Activated naive CD4-positive, alpha-beta T cell treated with anti-CD3 and anti-CD28 coated beads, Interleukin-2, amount 50 U/mL, for 24 hours (primary cell): ENCODE data around the gene PTPRM.

Source experiments
- H3K27ac Mint-ChIP-seq: one replicate; pipeline ENCODE4 v1.8.0; 2021; ENCODE audit warnings: mild to moderate bottlenecking, mixed read lengths
- H3K27me3 Mint-ChIP-seq: one replicate; pipeline ENCODE4 v1.8.0; 2021; ENCODE audit warnings: mixed read lengths
- H3K36me3 Mint-ChIP-seq: one replicate; pipeline ENCODE4 v1.8.0; 2021; ENCODE audit warnings: mixed read lengths
- H3K4me1 Mint-ChIP-seq: one replicate; pipeline ENCODE4 v1.8.0; 2021; ENCODE audit warnings: mixed read lengths
- H3K4me3 Mint-ChIP-seq: one replicate; pipeline ENCODE4 v1.8.0; 2021; ENCODE audit warnings: mild to moderate bottlenecking, mixed read lengths
- H3K9me3 Mint-ChIP-seq: one replicate; pipeline ENCODE4 v1.8.0; 2021; ENCODE audit warnings: mixed read lengths

The PTPRM gene

DNA sequence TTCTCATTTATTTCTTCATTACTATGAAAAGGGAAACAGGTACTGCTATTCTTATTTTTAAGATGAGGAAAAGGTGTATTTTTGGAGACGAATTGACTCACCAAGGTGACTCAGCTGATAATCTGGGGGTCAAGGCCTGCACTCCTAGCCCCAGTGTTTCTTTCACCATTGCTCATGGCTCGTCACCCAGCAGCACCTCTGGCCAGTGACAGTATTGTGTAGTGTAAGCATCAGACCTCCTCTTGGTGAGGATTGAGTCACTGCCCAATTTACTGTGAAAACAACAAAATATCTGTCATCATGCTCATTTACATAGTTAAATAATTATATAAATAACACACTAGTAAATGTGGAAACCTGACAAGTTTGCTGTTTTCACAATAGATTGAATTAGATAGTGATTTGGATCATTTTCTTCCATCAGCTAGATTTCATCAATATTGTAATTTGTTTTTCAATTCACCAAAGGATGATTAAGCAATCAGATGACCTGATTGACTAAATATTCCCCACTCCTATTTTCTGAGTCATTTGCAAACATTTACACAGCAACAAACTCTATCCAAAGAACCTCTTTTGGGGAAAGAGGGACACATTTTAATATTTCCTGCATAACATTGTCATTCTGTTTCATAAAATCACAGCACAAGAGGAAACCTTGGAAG lies 549.4 kb downstream of the PTPRM start:
- Mint-ChIP-seq H3K4me3 (no peak overlapping the region), H3K36me3 (no peaks in the 10 kb centered on the region), H3K27ac (no peak overlapping the region), H3K27me3 (no peaks in the 10 kb centered on the region), H3K9me3 (no peaks in the 10 kb centered on the region), H3K4me1 (no peaks in the 10 kb centered on the region)

DNA sequence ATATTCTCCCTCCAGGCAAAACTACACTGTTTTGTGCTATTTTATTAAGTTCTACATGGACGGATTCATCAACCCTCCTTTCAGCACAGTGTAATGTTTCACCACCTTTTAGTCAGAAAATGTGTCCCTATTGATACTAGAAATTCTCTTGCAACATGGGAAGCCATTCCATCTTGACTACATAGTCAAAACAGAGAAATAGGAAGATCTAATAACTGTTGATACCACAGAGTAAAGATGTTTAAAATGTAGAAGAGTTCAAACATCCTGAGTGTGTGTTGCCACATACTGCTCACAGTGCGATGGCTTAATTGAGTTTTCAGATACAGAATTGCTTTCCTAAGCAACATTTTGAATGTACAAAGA lies 549.9 kb downstream of the PTPRM start:
- Mint-ChIP-seq H3K36me3 (no peaks in the 10 kb centered on the region), H3K4me1 (no peaks in the 10 kb centered on the region), H3K9me3 (no peaks in the 10 kb centered on the region), H3K27ac (no peak overlapping the region), H3K4me3 (no peak overlapping the region), H3K27me3 (no peaks in the 10 kb centered on the region)

- no peaks in the 10 kb centered on the region for H3K36me3 Mint-ChIP-seq
- no peaks in the 10 kb centered on the region for H3K27me3 Mint-ChIP-seq
- no peak overlapping the region for H3K27ac Mint-ChIP-seq
- no peaks in the 10 kb centered on the region for H3K9me3 Mint-ChIP-seq
- H3K4me1 Mint-ChIP-seq: no peaks in the 10 kb centered on the region
- no peak overlapping the region for H3K4me3 Mint-ChIP-seq
These were observed 554.0 kb downstream of the PTPRM start for GRCh38 chr18:8121101-8121500.

- Mint-ChIP-seq H3K9me3 (no peaks in the 10 kb centered on the region), H3K36me3 (no peaks in the 10 kb centered on the region), H3K4me1 (no peaks in the 10 kb centered on the region), H3K4me3 (no peak overlapping the region), H3K27me3 (no peaks in the 10 kb centered on the region), H3K27ac (no peak overlapping the region)
These were observed 554.9 kb downstream of the PTPRM start for GRCh38 chr18:8121942-8122480.

GRCh38 chr18:8124232-8125146 lies 557.4 kb downstream of the PTPRM start:
- H3K4me3 Mint-ChIP-seq: no peak overlapping the region
- no peaks in the 10 kb centered on the region for H3K9me3 Mint-ChIP-seq
- H3K27me3 Mint-ChIP-seq: no peaks in the 10 kb centered on the region
- H3K36me3 Mint-ChIP-seq: no peaks in the 10 kb centered on the region
- no peak overlapping the region for H3K27ac Mint-ChIP-seq
- no peaks in the 10 kb centered on the region for H3K4me1 Mint-ChIP-seq

- no peaks in the 10 kb centered on the region for H3K4me1 Mint-ChIP-seq
- no peaks in the 10 kb centered on the region for H3K9me3 Mint-ChIP-seq
- H3K36me3 Mint-ChIP-seq: no peaks in the 10 kb centered on the region
- no peak overlapping the region for H3K4me3 Mint-ChIP-seq
- H3K27me3 Mint-ChIP-seq: no peaks in the 10 kb centered on the region
- no peak overlapping the region for H3K27ac Mint-ChIP-seq
These were observed 563.0 kb downstream of the PTPRM start for GRCh38 chr18:8130096-8130495.

GRCh38 chr18:8133032-8133431 lies 565.9 kb downstream of the PTPRM start:
- Mint-ChIP-seq H3K36me3 (no peaks in the 10 kb centered on the region), H3K4me3 (no peak overlapping the region), H3K27ac (peak overlapping the region; percentile 42), H3K4me1 (no peaks in the 10 kb centered on the region), H3K9me3 (no peaks in the 10 kb centered on the region), H3K27me3 (no peaks in the 10 kb centered on the region)

DNA sequence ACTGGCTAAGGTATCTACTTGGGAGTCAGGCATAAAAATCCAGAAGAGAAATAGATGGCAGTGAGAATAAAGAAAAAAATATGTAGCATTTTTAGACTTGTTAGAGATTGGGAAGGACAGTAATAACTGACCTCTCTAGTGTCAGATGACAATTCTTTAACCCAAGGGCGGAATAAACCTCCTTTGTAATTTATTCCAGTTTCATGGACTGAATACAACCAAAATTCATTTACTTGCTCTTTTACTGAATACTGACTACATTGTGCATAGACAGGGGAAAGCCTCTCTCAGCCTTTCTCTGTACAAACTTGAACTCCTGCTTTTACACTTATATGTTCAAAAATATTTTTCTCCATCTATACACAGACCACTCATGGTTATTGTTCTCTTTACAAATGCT lies 566.8 kb downstream of the PTPRM start:
- Mint-ChIP-seq H3K27me3 (no peaks in the 10 kb centered on the region), H3K36me3 (no peaks in the 10 kb centered on the region), H3K27ac (no peak overlapping the region), H3K4me3 (no peak overlapping the region), H3K9me3 (peaks cover 3% of the 10 kb centered on the region), H3K4me1 (no peaks in the 10 kb centered on the region)

DNA sequence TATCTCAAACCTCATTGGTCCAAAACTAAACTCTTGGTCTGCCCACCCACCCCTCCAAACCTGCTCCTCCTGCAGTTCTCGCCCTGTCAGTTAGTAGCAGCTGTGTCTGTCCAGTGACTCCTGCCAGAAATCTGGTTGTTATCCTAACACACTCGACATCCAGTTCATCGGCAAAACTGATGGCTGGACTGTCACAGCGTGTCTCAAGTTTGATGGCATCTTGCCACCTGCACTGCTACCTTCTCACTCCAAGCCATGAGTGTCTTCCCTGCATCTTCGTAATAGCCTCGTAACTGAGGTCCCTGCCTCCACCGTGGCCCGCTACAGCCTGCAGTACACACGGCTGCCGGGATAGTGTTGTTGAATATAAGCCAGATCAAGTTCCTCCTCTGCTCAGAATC lies 572.0 kb downstream of the PTPRM start:
- no peaks in the 10 kb centered on the region for H3K27me3 Mint-ChIP-seq
- no peak overlapping the region for H3K4me3 Mint-ChIP-seq
- H3K27ac Mint-ChIP-seq: no peak overlapping the region
- no peaks in the 10 kb centered on the region for H3K36me3 Mint-ChIP-seq
- peaks cover 7% of the 10 kb centered on the region for H3K9me3 Mint-ChIP-seq
- no peaks in the 10 kb centered on the region for H3K4me1 Mint-ChIP-seq

DNA sequence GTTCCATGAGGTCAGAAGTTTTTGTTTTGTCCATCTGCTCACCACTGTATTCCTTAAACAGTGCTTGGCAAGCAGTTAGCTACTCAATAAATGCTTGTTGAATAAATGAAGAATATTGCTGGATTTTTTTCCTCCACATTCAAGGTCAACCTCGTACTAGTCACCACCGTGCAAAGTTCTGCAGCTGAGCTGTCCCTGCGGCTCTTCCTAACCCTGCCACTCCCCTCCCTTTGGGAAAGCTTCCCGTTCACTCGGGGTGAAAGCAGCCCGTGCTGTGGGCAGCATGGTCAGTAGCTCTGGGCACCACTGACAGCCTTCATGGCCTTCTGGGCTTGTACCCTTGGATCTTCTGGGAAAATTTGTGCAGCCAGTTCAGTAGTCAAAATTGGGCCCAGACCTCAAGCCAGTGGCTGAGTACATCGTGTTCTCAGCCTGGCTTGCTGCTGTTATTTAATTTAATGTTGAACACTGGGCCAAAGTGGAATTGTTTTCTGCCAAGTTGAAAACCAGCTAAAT lies 572.8 kb downstream of the PTPRM start:
- Mint-ChIP-seq H3K4me1 (no peaks in the 10 kb centered on the region), H3K27me3 (no peaks in the 10 kb centered on the region), H3K27ac (no peak overlapping the region), H3K9me3 (peaks cover 7% of the 10 kb centered on the region), H3K4me3 (no peak overlapping the region), H3K36me3 (no peaks in the 10 kb centered on the region)

DNA sequence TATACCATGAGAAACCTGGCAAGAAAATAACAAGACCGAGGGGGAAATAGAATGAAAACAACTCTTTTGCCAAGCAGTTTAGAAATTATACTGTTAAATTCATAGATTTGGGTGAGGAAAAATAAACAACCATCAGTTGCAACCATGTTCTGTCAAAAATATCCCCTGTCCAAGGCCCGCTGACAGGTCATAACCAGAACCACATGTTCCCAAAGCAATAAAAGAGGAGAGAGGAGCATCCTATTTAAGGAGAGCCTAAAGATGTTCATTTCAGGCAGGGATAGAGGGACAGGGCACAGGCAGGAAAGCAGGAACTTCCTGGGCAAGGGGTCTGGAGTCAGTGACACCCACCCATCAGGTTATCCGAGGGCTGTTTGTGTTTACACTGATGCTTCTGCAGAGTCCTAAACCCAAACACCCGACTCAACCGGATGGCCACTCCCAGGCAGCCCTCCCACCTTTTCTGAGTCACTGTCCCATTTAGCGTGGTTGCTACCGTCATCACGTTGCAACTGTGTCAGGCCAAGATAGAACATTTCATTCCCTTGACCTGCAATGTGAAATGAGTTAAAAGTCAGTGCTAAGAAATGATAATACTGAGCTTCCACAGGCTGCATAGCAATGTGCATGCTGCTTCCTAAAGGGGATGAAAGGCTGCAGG lies 573.9 kb downstream of the PTPRM start:
- H3K4me3 Mint-ChIP-seq: no peak overlapping the region
- no peaks in the 10 kb centered on the region for H3K4me1 Mint-ChIP-seq
- H3K27me3 Mint-ChIP-seq: no peaks in the 10 kb centered on the region
- no peak overlapping the region for H3K27ac Mint-ChIP-seq
- H3K9me3 Mint-ChIP-seq: peaks cover 7% of the 10 kb centered on the region
- no peaks in the 10 kb centered on the region for H3K36me3 Mint-ChIP-seq

DNA sequence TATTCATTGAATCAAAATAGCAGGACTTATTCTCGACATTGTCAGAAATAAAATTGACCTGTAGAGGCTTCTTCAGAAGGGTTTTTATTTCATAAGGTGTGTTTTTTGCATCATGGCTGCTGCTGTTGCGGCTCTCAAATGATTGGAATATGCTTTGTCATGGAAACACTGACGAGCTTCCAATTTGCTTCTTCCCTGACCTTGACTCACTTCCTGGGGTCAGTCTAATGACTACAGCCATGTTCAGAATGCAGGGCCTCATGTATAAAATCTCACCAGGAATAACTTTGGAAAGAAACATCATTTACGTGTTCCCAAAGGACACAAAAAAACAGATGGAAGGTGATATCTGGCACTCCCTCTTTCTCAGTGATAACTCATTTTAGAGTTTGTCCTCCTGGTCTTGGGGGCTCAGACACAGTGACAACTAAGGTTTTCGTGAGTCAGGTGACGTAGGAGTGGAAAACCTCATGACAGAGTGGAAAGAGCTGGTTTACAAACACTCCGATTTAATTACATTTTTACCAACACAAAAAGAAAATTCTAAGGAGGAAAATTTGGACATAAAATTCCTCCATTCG lies 575.1 kb downstream of the PTPRM start:
- Mint-ChIP-seq H3K4me1 (no peaks in the 10 kb centered on the region), H3K36me3 (no peaks in the 10 kb centered on the region), H3K4me3 (no peak overlapping the region), H3K27me3 (no peaks in the 10 kb centered on the region), H3K27ac (no peak overlapping the region), H3K9me3 (peaks cover 7% of the 10 kb centered on the region)

GRCh38 chr18:8142932-8143331 lies 575.8 kb downstream of the PTPRM start:
- Mint-ChIP-seq H3K4me1 (no peaks in the 10 kb centered on the region), H3K27ac (no peak overlapping the region), H3K4me3 (no peak overlapping the region), H3K9me3 (peaks cover 7% of the 10 kb centered on the region), H3K36me3 (no peaks in the 10 kb centered on the region), H3K27me3 (no peaks in the 10 kb centered on the region)

DNA sequence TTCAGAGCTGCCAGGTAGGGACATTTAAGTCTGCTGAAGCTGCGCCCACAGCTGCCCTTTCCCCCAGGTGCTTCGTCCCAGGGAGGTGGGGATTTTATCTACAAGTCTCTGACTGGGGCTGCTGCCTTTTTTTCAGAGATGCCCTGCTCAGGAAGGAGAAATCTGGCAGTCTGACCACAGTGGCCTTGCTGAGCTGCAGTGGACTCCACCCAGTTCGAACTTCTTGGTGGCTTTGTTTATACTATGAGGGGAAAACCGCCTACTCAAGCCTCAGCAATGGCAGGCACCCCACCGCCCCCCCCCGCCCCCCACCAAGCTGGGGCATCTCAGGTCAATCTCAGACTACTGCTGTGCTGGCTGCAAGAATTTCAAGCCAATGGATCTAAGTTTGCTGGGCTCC lies 584.1 kb downstream of the PTPRM start:
- Mint-ChIP-seq H3K4me3 (no peak overlapping the region), H3K27ac (no peak overlapping the region), H3K27me3 (no peaks in the 10 kb centered on the region), H3K36me3 (no peaks in the 10 kb centered on the region), H3K9me3 (no peaks in the 10 kb centered on the region), H3K4me1 (no peaks in the 10 kb centered on the region)

DNA sequence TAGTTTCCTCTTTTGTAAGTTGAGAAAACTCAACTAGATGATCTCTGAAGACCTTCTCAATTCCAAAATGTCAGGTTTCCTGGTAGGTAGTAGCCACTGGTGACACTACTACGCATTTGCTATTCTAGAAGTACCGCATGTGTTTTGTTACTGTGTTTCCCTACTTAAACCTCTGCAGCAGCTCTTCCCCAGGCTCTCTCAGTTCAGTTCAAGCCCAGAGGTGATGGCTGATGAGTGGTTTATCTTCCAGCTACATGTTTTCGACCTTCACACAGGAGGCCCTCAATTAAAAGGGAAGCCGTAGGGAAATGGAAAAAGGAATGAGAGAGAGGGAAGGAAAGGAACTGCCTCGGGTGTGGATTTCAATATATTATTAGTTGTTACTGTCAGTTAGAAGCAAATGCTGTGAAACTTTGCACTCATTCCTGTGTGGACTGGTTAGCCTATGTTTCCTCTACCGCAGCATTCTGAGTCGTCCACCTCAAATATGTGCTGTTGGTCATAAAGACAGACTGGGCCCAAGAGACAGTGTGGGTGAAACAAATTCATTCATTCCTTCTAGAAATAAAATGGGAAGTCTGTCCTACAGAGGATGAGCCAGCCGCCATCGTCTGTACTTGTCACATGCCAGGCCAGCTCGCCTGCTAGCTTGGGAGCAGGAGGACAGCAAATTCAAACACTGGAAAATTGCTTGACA lies 586.9 kb downstream of the PTPRM start:
- no peaks in the 10 kb centered on the region for H3K9me3 Mint-ChIP-seq

More for the DNA sequence above, 586.9 kb downstream of the PTPRM start:
- Mint-ChIP-seq H3K27ac (no peak overlapping the region), H3K4me3 (no peak overlapping the region), H3K27me3 (no peaks in the 10 kb centered on the region), H3K4me1 (no peaks in the 10 kb centered on the region), H3K36me3 (no peaks in the 10 kb centered on the region)
